Measurements from ENCODE around the gene RNASE7. TPM values are rescaled to one million over a fixed set of nuclear protein-coding genes. Genes with fewer than 3 reads are reported as not detected.

The RNASE7 gene
- total RNA-seq, 1 donor = not detected

GRCh38 chr14:21066882-21067502, 24.8 kb downstream of the RNASE7 start:
- peak in 1 of 3 donors; percentile 39 for DNase-seq (ENCODE audit: low read depth in 2 of 3, low spot score in 2 of 3)

- DNase-seq (ENCODE audit: low read depth in 2 of 3, low spot score in 2 of 3) = peak in 2 of 3 donors; percentile 77 to 88
Measured at GRCh38 chr14:21068521-21069387, 26.6 kb downstream of the RNASE7 start.

- no peak for DNase-seq (ENCODE audit: low read depth in 2 of 3, low spot score in 2 of 3)
Measured at GRCh38 chr14:21069388-21070082, 27.4 kb downstream of the RNASE7 start.

- DNase-seq (ENCODE audit: low read depth in 2 of 3, low spot score in 2 of 3) = no peak
Measured at GRCh38 chr14:21070083-21070609, 28.0 kb downstream of the RNASE7 start, which contains the start of gene ARHGEF40. TSS of gene ARHGEF40 (plus strand) at chr14:21070304. CDS start at chr14:21070397, 93 bp downstream.

- DNase-seq (ENCODE audit: low read depth in 2 of 3, low spot score in 2 of 3) = no peak
Measured at GRCh38 chr14:21070610-21071224, 28.6 kb downstream of the RNASE7 start.

GRCh38 chr14:21071225-21072030, 29.3 kb downstream of the RNASE7 start:
- peak in 2 of 3 donors; percentile 87 to 90 for DNase-seq (ENCODE audit: low read depth in 2 of 3, low spot score in 2 of 3)

GRCh38 chr14:21072031-21072473, 29.9 kb downstream of the RNASE7 start:
- peak in 1 of 3 donors; percentile 37 for DNase-seq (ENCODE audit: low read depth in 2 of 3, low spot score in 2 of 3)

- DNase-seq (ENCODE audit: low read depth in 2 of 3, low spot score in 2 of 3) = no peak
Measured at GRCh38 chr14:21072781-21073339, 30.7 kb downstream of the RNASE7 start.

GRCh38 chr14:21073921-21074320, 31.8 kb downstream of the RNASE7 start:
- DNase-seq (ENCODE audit: low read depth in 2 of 3, low spot score in 2 of 3) = no peak

- no peak for DNase-seq (ENCODE audit: low read depth in 2 of 3, low spot score in 2 of 3)
Measured at GRCh38 chr14:21074398-21075272, 32.5 kb downstream of the RNASE7 start.

GRCh38 chr14:21075719-21076437, 33.7 kb downstream of the RNASE7 start:
- DNase-seq (ENCODE audit: low read depth in 2 of 3, low spot score in 2 of 3) = no peak

GRCh38 chr14:21077672-21078071, 35.5 kb downstream of the RNASE7 start:
- no peak for DNase-seq (ENCODE audit: low read depth in 2 of 3, low spot score in 2 of 3)

GRCh38 chr14:21078287-21078686, 36.1 kb downstream of the RNASE7 start:
- no peak for DNase-seq (ENCODE audit: low read depth in 2 of 3, low spot score in 2 of 3)

- DNase-seq (ENCODE audit: low read depth in 2 of 3, low spot score in 2 of 3) = no peak
Measured at GRCh38 chr14:21078726-21079125, 36.6 kb downstream of the RNASE7 start.

- no peak for DNase-seq (ENCODE audit: low read depth in 2 of 3, low spot score in 2 of 3)
Measured at GRCh38 chr14:21081521-21082142, 39.5 kb downstream of the RNASE7 start.

GRCh38 chr14:21083565-21084325, 41.6 kb downstream of the RNASE7 start:
- no peak for DNase-seq (ENCODE audit: low read depth in 2 of 3, low spot score in 2 of 3)

GRCh38 chr14:21084396-21084795, 42.2 kb downstream of the RNASE7 start:
- no peak for DNase-seq (ENCODE audit: low read depth in 2 of 3, low spot score in 2 of 3)
